GM12875 (cell line): ENCODE data around the gene AATF.

Experiments used
- H3K4me3 ChIP-seq: one replicate; pipeline ENCODE4 v1.5.1; 2011; ENCODE audit warnings: low read depth, low read length, control low read depth
- TF ChIP-seq, protein P1 (sequence below): IDR thresholded peaks from 2 replicates; pipeline ENCODE4 v1.5.1; 2011; ENCODE audit warnings: low read depth, mild to moderate bottlenecking, control low read depth, inconsistent platforms, low read length, moderate library complexity, borderline replicate concordance; ENCODE audit not compliant: insufficient read depth

The AATF gene

DNA sequence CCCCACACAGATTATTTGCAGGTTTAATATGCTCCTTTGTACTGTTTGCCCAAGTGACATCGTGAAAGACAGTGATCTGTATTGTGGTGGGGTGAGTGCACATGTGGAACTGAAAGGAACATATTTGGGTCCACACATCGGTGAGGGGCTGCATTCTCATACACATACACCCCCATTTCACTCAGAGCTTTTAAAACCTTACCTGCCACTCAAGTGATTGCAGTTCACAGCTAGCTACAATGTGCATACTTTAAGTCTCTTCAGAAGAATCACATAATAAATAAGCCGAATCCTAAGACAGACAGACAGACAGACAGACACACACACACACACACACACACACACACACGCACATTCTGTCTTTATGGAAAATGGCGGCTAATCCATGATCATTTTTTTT is 102.6 kb downstream of the AATF start:
- H3K4me3 ChIP-seq: no peak overlapping the region
- TF ChIP-seq, protein P1, sequence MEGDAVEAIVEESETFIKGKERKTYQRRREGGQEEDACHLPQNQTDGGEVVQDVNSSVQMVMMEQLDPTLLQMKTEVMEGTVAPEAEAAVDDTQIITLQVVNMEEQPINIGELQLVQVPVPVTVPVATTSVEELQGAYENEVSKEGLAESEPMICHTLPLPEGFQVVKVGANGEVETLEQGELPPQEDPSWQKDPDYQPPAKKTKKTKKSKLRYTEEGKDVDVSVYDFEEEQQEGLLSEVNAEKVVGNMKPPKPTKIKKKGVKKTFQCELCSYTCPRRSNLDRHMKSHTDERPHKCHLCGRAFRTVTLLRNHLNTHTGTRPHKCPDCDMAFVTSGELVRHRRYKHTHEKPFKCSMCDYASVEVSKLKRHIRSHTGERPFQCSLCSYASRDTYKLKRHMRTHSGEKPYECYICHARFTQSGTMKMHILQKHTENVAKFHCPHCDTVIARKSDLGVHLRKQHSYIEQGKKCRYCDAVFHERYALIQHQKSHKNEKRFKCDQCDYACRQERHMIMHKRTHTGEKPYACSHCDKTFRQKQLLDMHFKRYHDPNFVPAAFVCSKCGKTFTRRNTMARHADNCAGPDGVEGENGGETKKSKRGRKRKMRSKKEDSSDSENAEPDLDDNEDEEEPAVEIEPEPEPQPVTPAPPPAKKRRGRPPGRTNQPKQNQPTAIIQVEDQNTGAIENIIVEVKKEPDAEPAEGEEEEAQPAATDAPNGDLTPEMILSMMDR: no peak

DNA sequence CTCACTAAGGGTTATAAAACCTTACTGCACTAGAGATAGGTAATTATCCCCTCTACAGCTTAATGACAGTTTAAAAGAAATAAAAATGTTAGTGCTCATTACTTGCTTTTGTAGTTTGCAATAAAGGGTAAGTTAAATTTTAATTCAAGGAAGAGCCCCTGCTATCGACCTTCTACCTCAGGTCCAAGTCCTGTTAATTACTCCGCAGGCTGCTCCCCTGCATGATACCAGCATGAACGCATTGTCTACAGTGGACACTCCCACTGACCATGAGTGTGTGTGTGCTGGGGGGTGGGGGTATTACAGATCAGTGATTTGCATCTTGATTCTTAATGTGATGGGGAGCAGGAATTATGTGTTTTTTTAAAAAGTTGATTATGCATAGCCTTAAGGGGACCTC is 103.1 kb downstream of the AATF start:
- no peak overlapping the region for H3K4me3 ChIP-seq
- TF ChIP-seq, protein P1: no peak

DNA sequence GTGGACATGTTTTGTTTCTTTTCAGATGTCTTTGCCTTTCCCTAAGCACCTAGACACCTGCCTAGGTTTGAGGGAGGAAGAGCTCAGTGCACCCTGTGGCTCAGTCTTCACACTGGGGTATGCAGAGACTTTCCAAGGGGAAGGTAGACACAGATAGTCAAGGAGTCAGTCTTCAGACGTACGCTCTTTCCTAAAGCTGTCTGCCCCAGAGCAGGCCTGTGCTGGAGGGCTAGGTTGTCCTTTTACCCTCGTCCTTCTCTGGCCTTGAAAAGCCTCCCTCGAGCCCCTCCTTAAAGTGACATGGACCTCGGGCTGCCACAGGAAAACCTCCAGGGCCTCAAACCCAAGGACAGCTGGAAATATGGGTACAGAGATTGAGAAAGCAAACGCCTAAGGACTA is 103.7 kb downstream of the AATF start:
- no peak overlapping the region for H3K4me3 ChIP-seq
- TF ChIP-seq, protein P1: no peak

GRCh38 chr17:37054894-37055293 is 106.1 kb downstream of the AATF start:
- TF ChIP-seq, protein P1: no peak
- H3K4me3 ChIP-seq: no peak overlapping the region

DNA sequence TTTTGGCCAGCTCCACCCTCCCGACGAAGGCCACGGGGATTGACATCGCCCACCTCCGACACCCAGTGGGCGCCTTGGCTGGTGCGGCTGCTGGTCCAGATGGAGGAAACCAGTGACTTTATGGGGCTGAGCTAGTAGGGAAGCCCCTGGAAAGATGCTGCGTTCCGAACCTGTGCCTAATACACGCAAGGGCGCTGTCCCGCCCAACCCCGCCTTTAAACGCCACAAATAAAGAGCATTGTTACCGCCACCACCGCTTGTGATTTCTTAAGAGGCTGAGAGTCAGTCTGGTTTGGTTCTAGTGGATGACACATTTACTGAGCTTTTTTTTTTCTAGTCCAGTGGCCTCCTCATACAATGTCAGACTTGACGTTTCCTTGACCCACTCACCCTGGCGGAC is 107.9 kb downstream of the AATF start:
- TF ChIP-seq, protein P1: no peak
- H3K4me3 ChIP-seq: no peak overlapping the region

- TF ChIP-seq, protein P1: no peak
- no peak overlapping the region for H3K4me3 ChIP-seq
These were observed 110.7 kb downstream of the AATF start for GRCh38 chr17:37059493-37059892.

- TF ChIP-seq, protein P1: no peak
- H3K4me3 ChIP-seq: no peak overlapping the region
These were observed 111.3 kb downstream of the AATF start for GRCh38 chr17:37060094-37060493.
